GM18526 (cell line): ENCODE results near the gene RPS2.

Experiments
- POLR2A ChIP-seq: IDR thresholded peaks from 3 replicates; pipeline ENCODE4 v1.6.1; 2011; ENCODE audit not compliant: insufficient read length; ENCODE audit errors: extremely low read depth

The RPS2 gene

DNA sequence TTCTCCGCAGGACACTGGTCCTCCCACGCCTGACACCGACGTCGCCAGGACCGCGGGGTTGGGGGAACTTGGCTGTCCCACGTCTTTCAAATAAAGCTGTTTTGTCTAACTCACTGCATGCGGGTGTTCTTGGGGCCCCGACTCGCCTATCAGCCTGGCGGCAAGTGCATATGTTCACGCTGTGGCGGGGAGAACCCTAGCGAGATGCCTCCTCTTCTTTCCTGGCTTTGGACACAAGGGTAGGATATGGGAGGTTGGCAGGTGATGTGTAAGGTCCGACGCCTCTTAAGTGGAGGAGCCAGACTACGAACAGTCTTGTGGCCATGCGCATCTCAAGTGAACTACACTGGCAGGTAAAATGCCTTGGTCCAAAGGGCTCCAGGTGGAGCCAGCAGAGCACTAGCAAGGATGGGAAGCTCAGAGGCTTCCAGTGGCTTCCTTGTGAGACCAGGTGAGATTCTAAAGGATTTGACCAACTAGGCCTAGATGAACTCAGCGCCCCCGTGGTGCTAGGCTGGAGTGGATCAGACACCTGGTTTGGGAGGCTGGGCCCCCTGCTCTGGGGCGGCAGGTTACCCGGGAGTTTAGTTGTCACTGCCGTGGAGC is 873 bp upstream of the RPS2 start:
- no peak for TF ChIP-seq POLR2A

DNA sequence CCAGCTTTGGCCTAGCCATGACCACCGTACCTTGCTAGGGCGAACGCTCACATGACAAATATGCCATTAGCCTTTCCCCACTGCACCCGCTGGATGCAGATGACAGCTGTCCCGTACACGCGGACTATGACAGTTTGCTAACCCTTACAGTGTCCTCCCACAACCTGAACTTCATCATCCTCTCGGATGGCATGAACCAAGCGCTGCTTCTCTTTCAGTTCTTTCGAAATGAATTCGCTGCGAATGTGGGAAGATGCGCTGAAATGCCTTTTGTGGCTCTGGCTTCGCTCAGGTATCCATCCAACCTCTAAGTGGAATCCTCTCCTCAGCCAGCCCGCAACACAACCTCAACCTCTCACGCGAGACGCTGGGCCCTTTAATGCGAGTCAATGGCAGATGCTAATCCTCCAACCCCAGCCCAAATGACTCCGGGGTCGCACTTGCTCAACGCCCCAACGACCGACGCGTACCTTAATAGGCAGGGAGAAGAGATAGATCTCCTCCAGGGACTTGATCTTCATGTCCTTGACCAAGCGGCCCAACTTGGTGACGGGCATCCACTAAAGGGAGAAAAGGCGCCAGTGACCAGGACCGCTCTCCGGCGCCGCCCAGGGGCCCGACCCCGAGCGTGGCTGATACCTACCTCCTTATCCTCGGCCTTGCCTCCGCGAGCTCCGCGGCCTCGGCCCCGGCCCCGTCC is 670 bp downstream of the RPS2 start:
- TF ChIP-seq POLR2A, result peak; percentile 25

- TF ChIP-seq POLR2A, result no peak
Measured at GRCh38 chr16:1961651-1962067, 3.0 kb downstream of the RPS2 start.

- TF ChIP-seq POLR2A, result peak; percentile 61
Measured at GRCh38 chr16:1960665-1961630, 3.7 kb downstream of the RPS2 start.

DNA sequence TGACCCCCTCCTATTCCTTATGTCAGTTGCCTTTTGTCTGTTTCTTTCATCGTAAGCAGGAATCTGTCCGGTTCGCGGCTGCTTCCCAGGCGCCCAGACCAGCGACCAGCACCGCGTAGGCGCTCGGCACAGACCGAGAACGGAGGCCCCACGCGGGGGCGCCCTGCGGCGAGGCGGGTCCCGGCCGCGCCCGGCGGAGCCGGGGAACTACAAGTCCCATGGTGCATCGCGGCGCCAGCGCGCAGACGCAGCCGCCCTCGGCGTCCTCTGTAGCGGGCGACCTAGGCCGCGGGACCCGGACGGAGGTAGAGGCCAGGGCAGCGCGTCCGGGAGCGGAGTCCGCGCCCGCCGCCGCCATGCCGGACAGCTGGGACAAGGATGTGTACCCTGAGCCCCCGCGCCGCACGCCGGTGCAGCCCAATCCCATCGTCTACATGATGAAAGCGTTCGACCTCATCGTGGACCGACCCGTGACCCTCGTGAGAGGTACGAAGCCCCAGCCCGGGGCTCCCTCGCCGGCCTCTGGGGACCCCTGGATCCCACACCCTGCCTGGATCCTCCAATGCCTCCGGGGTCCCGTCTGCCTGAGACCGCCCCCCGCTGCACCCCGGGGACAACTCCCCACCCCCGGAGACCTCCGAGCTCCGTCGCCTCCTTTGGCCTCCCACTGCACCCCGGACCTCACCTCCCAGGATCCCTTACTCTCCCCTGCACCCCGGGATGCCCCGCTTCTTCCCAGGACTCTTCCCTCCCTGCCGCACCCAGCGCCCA is 5.2 kb downstream of the RPS2 start, which contains the start of gene NDUFB10:
NDUFB10 (plus strand) TSS at position 270 of the 771 bp plus-strand sequence; CDS start at position 357, 87 bp downstream.
- peak; percentile 81 for TF ChIP-seq POLR2A

DNA sequence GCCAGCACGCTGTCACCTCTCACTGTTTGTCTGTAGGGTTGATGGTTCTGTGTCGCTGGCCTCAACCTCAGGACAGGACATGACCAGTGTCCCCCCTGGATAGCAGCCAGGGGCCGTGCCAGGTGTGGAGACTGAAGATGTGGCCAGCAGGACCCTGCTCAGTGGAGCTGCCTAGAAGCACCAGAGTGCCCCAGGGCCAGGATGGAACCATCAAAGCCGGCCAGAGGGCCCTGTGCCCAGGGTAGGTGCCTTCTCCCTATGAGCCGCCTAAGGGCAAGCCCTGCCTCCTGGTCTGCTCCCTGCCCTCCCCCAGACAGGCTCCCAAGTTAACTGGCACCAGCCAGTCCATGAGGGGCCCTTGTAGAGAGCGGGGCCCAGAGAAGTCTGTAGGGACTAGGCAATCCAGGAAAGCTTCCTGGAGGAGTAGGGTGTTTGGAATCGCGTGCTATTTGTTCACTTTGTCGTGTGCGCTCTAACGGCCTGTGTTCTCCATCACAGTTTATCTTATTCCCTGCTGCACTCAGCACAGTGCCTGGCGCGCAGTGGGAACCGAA is 5.8 kb downstream of the RPS2 start:
- no peak for TF ChIP-seq POLR2A

- no peak for TF ChIP-seq POLR2A
Measured at GRCh38 chr16:1953734-1954133, 10.9 kb downstream of the RPS2 start.

DNA sequence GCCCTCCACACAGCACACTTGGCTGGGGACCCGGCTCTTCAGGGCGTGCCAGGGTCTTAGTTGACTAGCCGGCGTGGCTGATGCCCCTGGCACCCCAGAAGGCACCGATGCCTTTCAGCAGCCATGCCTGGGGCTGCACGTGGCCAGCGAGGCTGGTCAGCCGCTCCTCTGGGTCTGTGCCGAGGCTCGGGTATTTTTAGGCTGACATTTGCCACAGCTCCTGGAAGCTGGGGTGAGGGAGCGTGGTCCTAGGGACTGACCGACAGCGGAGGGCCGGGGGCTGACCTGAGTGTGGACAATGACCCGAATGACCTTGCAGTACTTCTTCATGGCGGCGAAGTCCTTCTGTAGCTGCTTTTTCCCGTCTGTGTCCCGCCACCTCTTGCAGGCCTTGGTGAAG is 14.1 kb downstream of the RPS2 start:
- TF ChIP-seq POLR2A, result no peak

- no peak for TF ChIP-seq POLR2A
Measured at GRCh38 chr16:1950047-1950446, 14.6 kb downstream of the RPS2 start.

DNA sequence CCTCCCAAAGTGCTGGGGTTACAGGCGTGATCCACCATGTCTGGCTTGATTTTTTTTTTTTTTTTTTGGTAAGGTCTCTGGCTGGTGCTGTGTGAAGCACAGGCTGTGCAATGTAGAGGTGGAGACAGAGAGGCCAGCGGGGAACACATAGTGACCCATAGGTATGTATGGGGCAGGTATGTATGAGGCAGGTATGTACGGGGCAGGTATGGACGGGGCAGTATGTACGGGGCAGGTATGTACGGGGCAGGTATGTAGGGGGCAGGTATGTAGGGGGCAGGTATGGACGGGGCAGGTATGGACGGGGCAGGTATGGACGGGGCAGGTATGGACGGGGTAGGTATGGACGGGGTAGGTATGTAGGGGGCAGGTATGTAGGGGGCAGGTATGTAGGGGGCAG is 15.1 kb downstream of the RPS2 start:
- TF ChIP-seq POLR2A, result no peak

GRCh38 chr16:1947369-1947670 is 17.3 kb downstream of the RPS2 start:
- no peak for TF ChIP-seq POLR2A

GRCh38 chr16:1946495-1947368 is 17.9 kb downstream of the RPS2 start:
- TF ChIP-seq POLR2A, result no peak

DNA sequence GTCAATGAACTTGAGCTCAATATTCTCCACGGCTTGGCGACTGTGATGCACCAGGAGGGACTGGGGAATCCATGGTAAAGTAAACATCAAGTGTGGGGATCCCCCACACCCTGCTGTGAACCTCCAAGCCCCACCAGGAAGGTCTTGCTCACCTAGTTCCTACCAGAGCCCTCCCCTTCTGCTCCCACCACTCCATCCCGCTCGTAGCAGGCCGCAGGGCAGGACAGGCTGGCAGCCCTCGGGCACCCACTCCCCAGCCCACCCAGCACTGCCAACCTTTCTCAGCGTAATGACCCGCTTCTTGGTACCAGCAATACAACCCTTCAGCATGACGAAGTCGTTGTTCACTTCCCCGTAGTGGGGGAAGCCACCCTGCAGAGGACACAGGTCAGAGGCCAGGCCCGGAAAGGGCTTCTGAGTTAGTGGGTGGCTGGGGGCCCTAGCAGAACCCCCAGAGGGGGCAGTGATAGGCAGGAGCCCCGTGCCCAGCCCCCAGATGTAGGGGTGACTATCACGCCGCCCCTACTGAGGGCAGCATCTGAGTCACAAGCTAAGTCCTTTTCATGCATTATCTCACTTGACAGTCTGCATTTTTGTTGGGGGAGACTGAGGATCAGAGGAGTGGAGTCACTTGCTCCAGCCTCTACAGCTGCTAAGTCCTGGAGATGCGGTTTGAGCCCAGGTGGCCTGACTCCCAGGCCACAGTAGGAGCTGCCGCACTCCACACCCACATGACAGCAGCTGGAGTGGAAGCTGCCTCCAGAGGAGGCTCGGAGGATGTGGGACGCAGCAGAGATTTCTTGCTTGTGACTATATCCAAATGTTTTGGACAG is 18.9 kb downstream of the RPS2 start:
- no peak for TF ChIP-seq POLR2A
